ENCODE measurements around the gene S100A6.

- TF ChIP-seq CTCF (conservative IDR thresholded peaks at IDR 0.05 in 1 of 2, IDR thresholded peaks at IDR 0.05 in 1 of 2; ENCODE audit: low read depth in 1 of 2, low read length in 2 of 2) (no peak), EZH2 (IDR thresholded peaks at IDR 0.05; ENCODE audit: low read length, missing control alignments) (no peak)
Measured at GRCh38 chr1:153560241-153560640, 24.4 kb upstream of the S100A6 start.
